C4-2B (cell line): ENCODE measurements around the gene PTBP3.
"Not testable (repeated sequence)": the region's sequence is repeated elsewhere in the genome, so short reads cannot be mapped to it uniquely, and the experiment has no call there.

Experiments used
- H3K27ac ChIP-seq: fragments of 450-650 bp; 2 replicates; pipeline ENCODE4 v1.5.1; 2017
- CTCF ChIP-seq: fragments of 450-650 bp; conservative IDR thresholded peaks from 2 replicates; pipeline ENCODE4 v1.5.1; 2017; ENCODE audit warnings: mild to moderate bottlenecking
- ZFX ChIP-seq: fragments of 450-650 bp; IDR thresholded peaks from 2 replicates; pipeline ENCODE4 v1.6.1; 2017

The PTBP3 gene

GRCh38 chr9:112378328-112379176 lies 45.1 kb upstream of the PTBP3 start:
- peak overlapping the region; percentile 94 for H3K27ac ChIP-seq

DNA sequence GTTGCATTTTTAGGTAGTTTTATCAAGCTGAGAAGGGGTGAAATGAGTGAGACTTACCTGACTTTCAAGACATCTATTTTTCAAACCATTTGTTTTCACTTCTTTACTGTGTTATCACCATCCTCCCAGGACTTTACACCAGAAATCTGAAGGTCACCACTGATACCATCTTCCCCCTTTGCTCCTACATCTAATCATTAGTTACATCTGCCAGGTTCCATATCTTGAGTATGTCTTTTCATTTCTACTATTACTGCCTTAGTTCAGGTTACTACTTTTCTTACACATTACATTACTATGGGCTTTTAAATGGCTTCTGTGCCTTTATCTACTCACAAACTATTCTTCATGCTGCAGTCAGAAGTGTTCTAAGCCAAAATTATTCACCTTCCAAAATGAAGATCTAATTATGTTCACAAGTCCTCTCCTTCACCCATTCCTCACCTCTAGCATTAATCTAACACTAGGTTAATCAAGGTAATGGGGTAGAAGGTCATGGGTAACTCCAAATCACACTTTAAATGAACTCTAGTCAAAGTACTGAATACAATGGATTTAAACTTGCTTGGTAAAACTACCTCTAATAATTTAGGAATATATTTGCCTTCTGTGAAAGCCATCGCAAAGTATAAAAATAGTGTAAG lies 44.4 kb upstream of the PTBP3 start:
- TF ChIP-seq ZFX (no peak), CTCF (no peak)
- H3K27ac ChIP-seq, result no peak overlapping the region

More at GRCh38 chr9:112378328-112379176, 45.1 kb upstream of the PTBP3 start:
- TF ChIP-seq CTCF (no peak), ZFX (no peak)

GRCh38 chr9:112377087-112377486 lies 43.7 kb upstream of the PTBP3 start:
- TF ChIP-seq ZFX, result no peak
- no peak for TF ChIP-seq CTCF
- peak overlapping the region; percentile 15; the same call in 1 of the 2 replicates for H3K27ac ChIP-seq

DNA sequence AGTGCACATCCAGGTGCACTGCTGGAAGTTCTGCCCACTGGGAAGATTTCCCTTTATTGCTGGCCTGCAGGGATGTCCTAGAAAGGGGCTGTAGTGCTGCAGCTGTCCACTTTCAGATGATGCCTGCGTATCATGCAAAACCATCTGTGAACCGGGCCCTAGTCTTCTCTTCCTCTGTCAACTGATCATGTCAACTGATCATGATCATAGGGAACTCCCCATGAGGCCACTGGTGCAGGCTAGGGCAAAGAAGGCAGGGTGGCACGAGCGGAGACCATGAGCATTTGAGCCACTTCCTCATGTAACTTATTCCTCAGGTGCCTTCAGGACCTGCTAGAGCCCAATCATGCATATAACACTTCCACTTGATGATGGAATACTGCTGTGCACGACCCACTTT lies 41.9 kb upstream of the PTBP3 start:
- TF ChIP-seq ZFX (no peak), CTCF (no peak)

DNA sequence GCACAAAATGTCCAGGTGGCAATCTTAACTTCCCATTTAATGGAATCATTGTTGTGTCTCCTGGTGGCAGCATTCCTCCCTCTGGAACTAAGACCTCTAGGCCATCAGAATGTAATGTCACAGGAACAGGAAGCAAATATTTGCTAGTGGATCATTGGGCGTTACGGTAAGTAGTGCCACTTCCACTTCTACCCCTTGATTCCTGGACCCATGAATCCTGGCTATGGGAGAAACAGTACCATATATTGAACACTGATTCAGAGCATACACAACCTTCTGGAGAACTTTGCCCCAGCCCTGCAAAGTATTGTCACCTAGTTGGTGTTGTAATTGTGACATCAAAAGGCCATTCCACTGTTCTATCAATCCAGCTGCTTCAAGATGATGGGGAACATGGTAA lies 40.8 kb upstream of the PTBP3 start:
- not testable (repeated sequence) for H3K27ac ChIP-seq

More for the DNA sequence above, 41.9 kb upstream of the PTBP3 start:
- H3K27ac ChIP-seq, result no peak overlapping the region

- H3K27ac ChIP-seq, result not testable (repeated sequence)
These were observed 40.2 kb upstream of the PTBP3 start for GRCh38 chr9:112373666-112374065.

DNA sequence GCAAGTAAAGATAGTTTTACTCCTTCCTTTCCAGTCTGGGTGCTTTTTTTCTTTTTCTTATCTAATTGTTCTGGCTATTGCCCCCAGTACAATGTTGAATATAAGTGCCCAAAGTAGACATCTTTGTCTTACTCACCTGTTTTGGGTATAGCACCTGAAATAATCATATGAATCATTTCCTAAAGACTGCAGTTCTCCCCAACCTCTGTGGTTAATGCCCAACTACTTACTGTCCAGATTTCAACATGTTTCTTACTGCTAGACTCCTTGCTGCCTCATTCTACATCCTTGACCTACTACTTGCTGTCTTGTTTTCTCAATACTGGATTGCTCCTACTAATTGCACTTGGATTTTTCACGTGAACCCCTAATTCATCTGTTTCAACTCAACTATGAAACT lies 37.6 kb upstream of the PTBP3 start:
- no peak overlapping the region for H3K27ac ChIP-seq
- TF ChIP-seq CTCF, result no peak
- TF ChIP-seq ZFX, result no peak

DNA sequence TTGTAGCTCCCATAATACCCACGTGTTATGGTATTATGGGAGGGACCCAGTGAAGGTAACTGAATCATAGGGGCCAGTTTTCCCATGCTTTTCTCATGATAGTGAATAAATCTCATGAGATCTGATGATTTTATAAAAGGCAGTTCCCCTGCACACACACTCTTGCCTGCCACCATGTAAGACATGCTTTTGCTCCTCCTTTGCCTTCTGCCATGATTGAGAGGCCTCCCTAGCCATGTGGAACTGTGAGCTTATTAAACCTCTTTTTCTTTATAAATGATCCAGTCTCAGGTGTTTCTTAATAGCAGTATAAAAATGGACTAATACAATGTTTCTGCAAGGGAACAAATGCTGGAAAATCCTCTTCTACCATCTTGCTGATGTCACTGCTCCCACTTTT lies 36.4 kb upstream of the PTBP3 start:
- no peak overlapping the region for H3K27ac ChIP-seq
- no peak for TF ChIP-seq CTCF
- TF ChIP-seq ZFX, result no peak
